GM19463 (cell line): ENCODE measurements around the gene CXCR1.
"Not testable (repeated sequence)": the region's sequence is repeated elsewhere in the genome, so short reads cannot be mapped to it uniquely, and the experiment has no call there.

ENCODE experiments used
- ATAC-seq: cut with Tn5 transposase; IDR thresholded peaks from one replicate; pipeline ENCODE4 v1.9.1; 2021; ENCODE audit warnings: mild to moderate bottlenecking, moderate library complexity; ENCODE audit not compliant: unreplicated experiment

The CXCR1 gene

GRCh38 chr2:218162814-218163213, 3.9 kb downstream of the CXCR1 start:
- no peak for ATAC-seq

- ATAC-seq = no peak
Measured at GRCh38 chr2:218161644-218162043, 5.1 kb downstream of the CXCR1 start.

- ATAC-seq = no peak
Measured at GRCh38 chr2:218155953-218156479, 10.7 kb downstream of the CXCR1 start.

DNA sequence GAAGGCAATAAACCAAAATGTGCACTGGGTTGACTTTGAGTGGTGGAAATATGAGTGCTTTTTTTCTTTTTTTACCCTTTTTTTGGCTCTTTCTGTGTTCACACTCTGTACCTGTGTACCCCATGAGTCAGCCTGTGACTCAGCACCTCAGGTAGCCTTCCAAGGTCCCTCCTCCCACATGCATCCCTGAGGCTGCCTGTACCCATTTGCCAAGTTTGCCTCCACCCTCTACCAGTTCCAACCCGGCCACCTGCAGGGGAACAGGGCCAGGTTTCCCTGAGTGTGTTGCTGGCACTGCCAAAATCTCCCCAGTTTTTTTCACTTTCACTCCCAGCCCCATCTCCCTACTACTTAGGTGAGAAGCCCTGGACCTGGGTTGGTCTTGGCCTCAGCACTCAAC, 14.0 kb downstream of the CXCR1 start:
- ATAC-seq = no peak

GRCh38 chr2:218152172-218152571, 14.6 kb downstream of the CXCR1 start:
- no peak for ATAC-seq

- no peak for ATAC-seq
Measured at GRCh38 chr2:218149848-218150440, 16.8 kb downstream of the CXCR1 start.

DNA sequence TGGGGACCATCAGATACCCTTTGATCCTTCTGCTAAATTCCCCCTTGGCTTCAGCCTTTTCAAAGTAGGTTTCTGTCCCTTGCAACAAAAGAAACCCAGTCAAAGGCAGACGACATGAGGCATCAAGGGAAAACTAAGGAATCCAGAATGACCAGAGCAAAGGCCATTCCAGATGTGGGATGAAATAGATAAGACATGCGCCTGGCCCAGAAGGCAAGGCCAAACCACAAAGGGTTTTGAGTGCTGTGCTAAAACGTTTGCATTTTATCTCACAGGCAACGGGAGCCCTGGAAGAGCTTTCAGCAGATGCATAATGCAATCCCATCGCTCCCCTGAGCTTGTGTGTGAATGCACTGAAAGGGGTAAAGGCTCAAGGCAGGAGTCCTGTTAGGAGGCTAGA, 17.7 kb downstream of the CXCR1 start:
- ATAC-seq = no peak

DNA sequence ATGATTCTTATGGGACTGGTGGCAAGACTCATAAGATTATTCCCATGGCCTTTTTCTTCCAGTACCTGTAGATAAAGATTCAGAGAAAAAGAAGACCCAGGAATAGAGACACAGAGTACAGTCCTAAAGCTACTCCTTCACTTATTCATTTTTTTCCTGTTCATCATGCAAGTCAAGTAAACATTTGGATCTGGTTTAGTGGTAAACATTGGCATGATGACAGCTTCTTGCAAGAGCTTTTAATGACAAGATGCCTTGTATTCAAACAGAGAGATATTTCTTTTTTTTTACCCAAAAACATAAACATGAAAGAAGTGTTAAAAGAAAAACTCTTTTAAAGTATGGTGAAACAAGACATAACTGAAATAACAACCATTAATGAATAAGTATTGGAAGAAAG, 20.7 kb downstream of the CXCR1 start:
- no peak for ATAC-seq

DNA sequence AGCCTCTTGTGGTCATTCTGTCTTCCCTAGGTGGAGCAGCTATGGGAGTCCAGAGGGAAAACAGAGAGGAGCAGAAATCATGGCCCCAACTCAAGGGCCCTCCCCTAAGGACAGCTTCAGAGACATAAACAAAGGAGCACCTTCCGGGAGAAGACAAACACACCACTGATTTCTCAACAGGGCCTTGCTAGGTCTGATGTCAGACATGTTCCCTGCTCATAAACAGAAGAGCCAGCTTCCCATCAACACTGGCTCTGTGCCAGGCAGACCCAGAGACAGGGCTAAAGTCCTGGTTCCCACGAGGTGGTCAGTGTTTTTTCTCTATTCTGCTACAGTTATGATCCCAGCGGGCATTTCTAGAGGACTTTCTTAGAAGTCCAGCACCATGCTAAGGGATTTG, 21.6 kb downstream of the CXCR1 start:
- no peak for ATAC-seq

DNA sequence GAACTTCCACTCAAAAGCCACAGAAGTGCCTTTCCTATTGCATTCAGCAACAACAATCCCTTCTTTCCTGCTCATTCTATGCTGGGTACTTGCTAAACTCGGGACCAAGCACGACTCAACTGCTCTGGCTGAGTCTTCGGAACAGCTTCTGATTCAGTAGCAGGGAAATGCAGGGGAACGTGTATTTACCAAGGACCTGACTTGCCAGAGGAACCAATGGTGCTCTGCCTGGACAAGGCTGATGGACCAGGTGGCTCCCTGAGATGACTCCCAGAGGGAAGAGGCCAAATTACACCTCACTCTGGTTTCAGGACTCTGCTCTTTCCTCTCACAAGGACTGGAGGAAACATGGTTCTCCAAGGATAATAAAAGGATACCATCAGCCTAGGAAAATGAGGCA, 28.7 kb downstream of the CXCR1 start:
- ATAC-seq = no peak

GRCh38 chr2:218137514-218137913, 29.2 kb downstream of the CXCR1 start:
- no peak for ATAC-seq

GRCh38 chr2:218130822-218131221, 35.9 kb downstream of the CXCR1 start:
- no peak for ATAC-seq

- ATAC-seq = no peak
Measured at GRCh38 chr2:218130377-218130776, 36.4 kb downstream of the CXCR1 start.

- ATAC-seq = no peak
Measured at GRCh38 chr2:218129458-218130135, 37.2 kb downstream of the CXCR1 start.

DNA sequence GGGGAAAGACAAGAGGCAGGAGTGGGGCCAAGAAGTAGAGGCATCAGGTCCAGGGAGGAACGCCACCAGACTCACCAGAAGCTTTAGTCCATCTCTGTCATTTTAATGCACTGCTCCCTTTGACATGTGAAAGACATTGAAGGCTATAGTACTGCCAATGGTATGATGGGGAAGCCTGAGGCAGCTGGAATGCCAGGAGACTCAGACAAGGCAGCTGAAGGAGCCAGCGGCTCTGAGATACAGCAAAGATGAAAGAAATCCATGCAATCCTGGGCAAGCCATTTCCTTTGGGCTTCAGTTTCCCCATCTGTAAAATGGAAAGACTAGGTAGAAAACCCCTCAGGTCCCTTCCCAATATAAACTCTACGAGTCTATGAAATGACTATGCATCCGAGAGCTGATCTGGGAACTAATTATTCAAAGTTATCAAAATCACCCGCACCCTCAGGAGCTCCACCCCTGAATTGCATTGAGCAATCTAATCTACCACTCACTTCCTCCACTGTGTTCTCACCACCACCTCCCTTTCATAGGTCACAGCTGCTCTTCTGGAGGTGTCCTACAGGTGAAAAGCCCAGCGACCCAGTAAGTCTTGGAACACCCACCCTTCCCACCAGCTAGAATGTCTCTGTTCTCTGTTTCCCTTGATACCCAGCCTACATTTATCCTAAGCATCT, 37.8 kb downstream of the CXCR1 start:
- ATAC-seq = no peak

- no peak for ATAC-seq
Measured at GRCh38 chr2:218127929-218128455, 38.8 kb downstream of the CXCR1 start.

DNA sequence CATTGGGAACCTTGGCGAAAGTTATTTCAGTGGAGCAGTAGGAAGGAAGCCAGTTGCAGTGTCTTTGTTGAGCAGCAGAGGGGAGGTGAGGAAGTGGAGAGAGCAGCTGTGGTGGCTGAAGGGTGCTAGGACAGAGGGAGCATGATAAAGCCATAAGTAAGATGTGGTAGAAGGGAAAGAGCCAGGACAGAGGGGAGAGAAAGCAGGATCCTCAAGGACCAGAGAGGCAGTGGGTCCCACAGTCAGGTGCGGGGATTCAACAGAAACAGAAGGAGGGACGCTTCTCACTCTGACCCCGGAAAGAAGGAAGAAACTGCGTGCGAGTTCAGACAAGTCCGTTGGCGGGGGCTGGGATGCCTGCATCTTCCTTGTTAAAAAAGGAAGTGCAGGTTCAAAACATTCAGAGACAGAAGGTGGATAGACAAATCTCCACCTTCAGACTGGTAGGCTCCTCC, 41.1 kb downstream of the CXCR1 start, which contains the start of gene CXCR2:
TSS of gene CXCR2 (plus strand) at position 403 of the 455 bp plus-strand sequence. CDS start 8,774 bp downstream, outside the sequence.
- no peak for ATAC-seq

- ATAC-seq = no peak
Measured at GRCh38 chr2:218125095-218125494, 41.7 kb downstream of the CXCR1 start.

DNA sequence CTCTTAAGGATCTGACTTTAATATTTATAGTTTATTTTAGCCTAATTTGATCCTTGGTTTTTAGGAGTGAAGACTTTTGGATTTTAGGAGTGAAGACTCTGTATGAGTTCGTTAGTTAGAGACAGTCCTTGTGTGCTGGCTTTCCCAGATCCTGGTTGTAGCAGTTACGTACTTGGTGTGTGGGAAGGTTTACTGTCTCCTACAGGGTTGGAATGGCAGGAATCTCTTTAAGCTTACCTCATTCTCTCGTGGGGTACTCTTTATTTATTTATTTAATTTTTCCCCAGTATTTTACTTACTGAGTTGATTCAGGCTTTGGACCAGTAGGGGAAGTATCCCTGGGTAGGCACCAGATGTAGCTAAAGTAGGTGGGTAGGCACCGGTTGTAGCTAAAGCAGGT, 42.8 kb downstream of the CXCR1 start:
- ATAC-seq = no peak

GRCh38 chr2:218122286-218122685, 44.5 kb downstream of the CXCR1 start:
- not testable (repeated sequence) for ATAC-seq

DNA sequence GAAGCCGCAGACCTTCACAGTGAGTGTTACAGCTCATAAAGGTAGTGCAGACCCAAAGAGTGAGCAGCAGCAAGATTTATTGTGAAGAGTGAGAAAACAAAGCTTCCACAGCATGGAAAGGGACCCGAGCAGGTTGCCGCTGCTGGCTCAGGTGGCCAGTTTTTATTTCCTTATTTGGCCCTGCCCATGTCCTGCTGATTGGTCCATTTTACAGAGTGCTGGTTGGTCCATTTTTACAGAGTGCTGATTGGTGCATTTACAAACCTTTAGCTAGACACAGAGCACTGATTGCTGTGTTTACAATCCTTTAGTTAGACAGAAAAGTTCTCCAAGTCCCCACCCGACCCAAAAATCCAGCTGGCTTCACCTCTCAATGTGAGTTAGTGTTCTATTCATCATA, 45.0 kb downstream of the CXCR1 start:
- ATAC-seq = not testable (repeated sequence)
